Stimulated activated CD8-positive, alpha-beta memory T cell treated with anti-CD3 and anti-CD28 coated beads, Interleukin-15, amount 100 ng/mL, for 24 hours (primary cell): ENCODE measurements around the gene PJVK.
"Not testable (repeated sequence)": the region's sequence is repeated elsewhere in the genome, so short reads cannot be mapped to it uniquely, and the experiment has no call there.

Experiments used
- DNase-seq: peaks from one replicate; pipeline ENCODE4 v3.0.0-alpha.2; 2020; ENCODE audit warnings: low read depth

Gene PJVK

GRCh38 chr2:178450774-178451525 lies at the start of gene PJVK, which contains the start of gene PRKRA:
TSS of gene PJVK (plus strand) at chr2:178451378. CDS start at chr2:178453410, 2,032 bp downstream.
TSS of gene PRKRA (minus strand) at chr2:178451175. CDS start at chr2:178451030, 145 bp downstream.
- DNase-seq: peak; percentile 88

- DNase-seq: no peak
These were observed 49.2 kb upstream of the PJVK start for GRCh38 chr2:178401994-178402437.

GRCh38 chr2:178403671-178404306 lies 47.4 kb upstream of the PJVK start:
- DNase-seq: no peak

GRCh38 chr2:178404368-178404767 lies 46.8 kb upstream of the PJVK start:
- no peak for DNase-seq

- no peak for DNase-seq
These were observed 41.9 kb upstream of the PJVK start for GRCh38 chr2:178409261-178409660.

GRCh38 chr2:178412047-178412446 lies 39.1 kb upstream of the PJVK start:
- DNase-seq: no peak

- DNase-seq: not testable (repeated sequence)
These were observed 38.7 kb upstream of the PJVK start for GRCh38 chr2:178412453-178412852.

GRCh38 chr2:178413472-178414265 lies 37.5 kb upstream of the PJVK start:
- DNase-seq: peak; percentile 43

GRCh38 chr2:178414266-178415247 lies 36.6 kb upstream of the PJVK start:
- DNase-seq: peak; percentile 46

GRCh38 chr2:178415979-178416378 lies 35.2 kb upstream of the PJVK start:
- no peak for DNase-seq

GRCh38 chr2:178417916-178418315 lies 33.3 kb upstream of the PJVK start:
- no peak for DNase-seq

- DNase-seq: no peak
These were observed 32.8 kb upstream of the PJVK start for GRCh38 chr2:178418426-178418825.

- no peak for DNase-seq
These were observed 32.1 kb upstream of the PJVK start for GRCh38 chr2:178419123-178419522.

- no peak for DNase-seq
These were observed 30.6 kb upstream of the PJVK start for GRCh38 chr2:178420463-178420999.

GRCh38 chr2:178422097-178422496 lies 29.1 kb upstream of the PJVK start:
- DNase-seq: no peak

GRCh38 chr2:178423746-178424145 lies 27.4 kb upstream of the PJVK start:
- DNase-seq: not testable (repeated sequence)

- no peak for DNase-seq
These were observed 25.8 kb upstream of the PJVK start for GRCh38 chr2:178425255-178425827.

- DNase-seq: no peak
These were observed 24.8 kb upstream of the PJVK start for GRCh38 chr2:178426388-178426787.

- no peak for DNase-seq
These were observed 23.7 kb upstream of the PJVK start for GRCh38 chr2:178427458-178427857.

- DNase-seq: no peak
These were observed 22.8 kb upstream of the PJVK start for GRCh38 chr2:178428396-178428806.

- no peak for DNase-seq
These were observed 21.8 kb upstream of the PJVK start for GRCh38 chr2:178429336-178429735.
